Bronchial epithelial cell (primary cell): Measurements from ENCODE around the gene DRD4. TPM values are rescaled to one million over a fixed set of nuclear protein-coding genes. Genes with fewer than 3 reads are reported as not detected.
A peak's percentile ranks its signal among the peaks of the same experiment; 100 is the strongest.

ENCODE experiments used
- DNase-seq: peaks from one replicate; pipeline ENCODE4 v3.0.0-alpha.2; 2010; ENCODE audit warnings: low read depth
- FAIRE-seq: peaks from 2 replicates; lab custom pipeline; 2011; peaks lifted over from hg19 to GRCh38; lab: Jason Lieb, UNC
- H3K27me3 ChIP-seq: 2 replicates; pipeline ENCODE4 v1.5.1; 2011; ENCODE audit warnings: low read length; ENCODE audit not compliant: control insufficient read depth, insufficient read depth
- H3K36me3 ChIP-seq: 2 replicates; pipeline ENCODE4 v1.5.1; 2011; ENCODE audit warnings: low read length; ENCODE audit not compliant: control insufficient read depth, insufficient read depth
- H3K4me3 ChIP-seq: 2 replicates; pipeline ENCODE4 v1.5.1; 2011; ENCODE audit warnings: mild to moderate bottlenecking, low read depth, low read length, control low read depth
- total RNA-seq: library from RNA; depleted of rRNA; stranded (reverse); fragments of >200 nt; gene quantifications from 2 replicates; pipeline ENCODE4 v1.2.1, GENCODE V29; 2014
- TF ChIP-seq, protein P1 (sequence below): IDR thresholded peaks from 2 replicates; pipeline ENCODE4 v1.5.1; 2011; ENCODE audit warnings: mild to moderate bottlenecking, moderate library complexity, low read length, control low read depth, inconsistent platforms; ENCODE audit not compliant: insufficient read depth, severe bottlenecking

Gene DRD4
- total RNA-seq, 1 donor from 2014 or later, result not detected

DNA sequence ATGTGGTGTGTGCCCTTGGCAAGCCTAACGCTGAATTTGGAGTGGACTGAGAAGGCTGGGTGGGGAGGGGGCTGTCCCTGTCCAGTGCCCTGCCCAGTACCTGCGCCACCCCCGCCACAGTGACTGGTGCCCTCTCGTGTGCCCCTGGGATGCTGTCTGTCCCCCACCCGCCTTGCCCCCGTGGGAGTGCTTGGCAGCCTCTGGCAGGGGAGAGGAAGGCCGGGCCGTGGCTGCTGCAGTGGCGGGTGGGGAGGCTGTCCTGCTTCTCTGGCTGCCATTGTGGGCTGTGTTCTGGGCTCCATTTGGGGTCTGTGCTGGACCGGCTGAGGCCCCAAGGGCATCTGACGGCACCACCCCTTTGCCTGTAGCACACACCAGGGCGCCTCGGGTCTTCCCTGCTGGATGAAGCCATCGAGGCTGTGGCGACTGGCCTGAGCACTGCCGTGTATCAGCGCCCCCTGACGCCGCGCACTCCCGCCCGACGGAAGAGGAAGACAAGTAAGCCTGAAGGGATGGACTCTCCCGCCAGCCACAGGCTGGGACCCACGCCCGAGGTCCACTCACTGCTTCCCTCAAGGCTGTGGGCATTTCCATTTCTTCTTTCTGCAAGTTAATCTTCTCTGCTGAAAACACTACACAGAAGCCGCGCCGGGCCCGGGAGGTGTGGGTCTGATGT lies 38.9 kb upstream of the DRD4 start:
- Histone ChIP-seq H3K27me3 (no peaks in the 10 kb centered on the region), H3K36me3 (peaks cover 48% of the 10 kb centered on the region), H3K4me3 (no peak overlapping the region)
- TF ChIP-seq, protein P1, sequence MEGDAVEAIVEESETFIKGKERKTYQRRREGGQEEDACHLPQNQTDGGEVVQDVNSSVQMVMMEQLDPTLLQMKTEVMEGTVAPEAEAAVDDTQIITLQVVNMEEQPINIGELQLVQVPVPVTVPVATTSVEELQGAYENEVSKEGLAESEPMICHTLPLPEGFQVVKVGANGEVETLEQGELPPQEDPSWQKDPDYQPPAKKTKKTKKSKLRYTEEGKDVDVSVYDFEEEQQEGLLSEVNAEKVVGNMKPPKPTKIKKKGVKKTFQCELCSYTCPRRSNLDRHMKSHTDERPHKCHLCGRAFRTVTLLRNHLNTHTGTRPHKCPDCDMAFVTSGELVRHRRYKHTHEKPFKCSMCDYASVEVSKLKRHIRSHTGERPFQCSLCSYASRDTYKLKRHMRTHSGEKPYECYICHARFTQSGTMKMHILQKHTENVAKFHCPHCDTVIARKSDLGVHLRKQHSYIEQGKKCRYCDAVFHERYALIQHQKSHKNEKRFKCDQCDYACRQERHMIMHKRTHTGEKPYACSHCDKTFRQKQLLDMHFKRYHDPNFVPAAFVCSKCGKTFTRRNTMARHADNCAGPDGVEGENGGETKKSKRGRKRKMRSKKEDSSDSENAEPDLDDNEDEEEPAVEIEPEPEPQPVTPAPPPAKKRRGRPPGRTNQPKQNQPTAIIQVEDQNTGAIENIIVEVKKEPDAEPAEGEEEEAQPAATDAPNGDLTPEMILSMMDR, result no peak
- FAIRE-seq (no peak), DNase-seq (no peak)

DNA sequence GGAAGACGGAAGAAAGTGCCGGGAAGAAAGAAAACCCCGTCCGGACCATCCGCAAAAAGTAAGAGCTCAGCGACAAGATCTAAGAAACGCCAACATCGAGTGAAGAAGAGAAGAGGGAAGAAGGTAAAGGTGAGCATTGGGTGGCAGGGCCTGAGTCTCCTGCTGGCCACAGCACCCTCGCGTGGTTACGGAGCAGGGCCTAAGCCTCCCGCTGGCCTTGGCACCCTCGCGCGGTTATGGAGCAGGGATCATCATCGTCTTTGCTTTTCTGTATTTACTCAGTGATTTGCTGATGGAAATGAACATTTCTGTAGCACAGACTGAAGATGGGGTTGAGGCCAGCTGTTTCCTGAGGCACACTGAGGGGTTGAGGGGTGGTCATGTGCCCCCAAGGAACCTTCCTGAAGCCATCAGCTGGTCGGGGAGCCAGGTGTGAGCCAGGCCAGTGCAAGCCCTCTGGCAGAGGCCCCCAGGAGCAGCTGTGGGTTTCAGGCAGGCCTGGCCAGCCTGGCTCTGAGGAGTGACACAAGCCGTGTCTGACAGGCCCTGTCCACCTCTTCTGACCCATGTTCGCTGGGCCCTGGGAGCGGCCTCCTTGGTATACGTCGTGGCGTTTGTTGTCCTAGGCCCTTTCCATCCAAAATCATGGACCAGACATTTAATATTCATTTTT lies 35.4 kb upstream of the DRD4 start:
- Histone ChIP-seq H3K36me3 (peaks cover 48% of the 10 kb centered on the region), H3K4me3 (no peak overlapping the region)
- TF ChIP-seq, protein P1, result no peak

DNA sequence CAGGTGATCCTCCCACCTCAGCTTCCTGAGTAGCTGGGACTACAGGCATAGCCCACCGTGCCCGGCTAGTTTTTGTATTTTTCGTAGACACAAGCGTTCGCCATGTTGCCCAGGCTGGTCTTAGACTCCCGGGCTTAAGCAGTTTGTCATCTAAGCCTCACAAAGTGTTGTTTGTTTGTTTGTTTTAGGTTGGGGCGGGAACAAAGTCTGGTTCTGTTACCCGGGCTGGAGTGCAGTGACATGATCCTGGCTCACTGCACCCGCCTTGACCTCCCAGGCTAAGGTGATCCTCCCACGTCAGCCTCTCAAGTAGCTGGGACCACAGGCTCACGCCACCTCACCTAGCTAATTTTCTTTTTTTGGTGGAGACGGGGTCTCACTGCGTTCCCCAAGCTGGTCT lies 33.9 kb upstream of the DRD4 start:
- peaks cover 46% of the 10 kb centered on the region for H3K36me3 ChIP-seq
- TF ChIP-seq, protein P1, result no peak

More for the DNA sequence above, 35.4 kb upstream of the DRD4 start:
- no peaks in the 10 kb centered on the region for H3K27me3 ChIP-seq
- FAIRE-seq, result peak; percentile 58
- DNase-seq, result no peak

DNA sequence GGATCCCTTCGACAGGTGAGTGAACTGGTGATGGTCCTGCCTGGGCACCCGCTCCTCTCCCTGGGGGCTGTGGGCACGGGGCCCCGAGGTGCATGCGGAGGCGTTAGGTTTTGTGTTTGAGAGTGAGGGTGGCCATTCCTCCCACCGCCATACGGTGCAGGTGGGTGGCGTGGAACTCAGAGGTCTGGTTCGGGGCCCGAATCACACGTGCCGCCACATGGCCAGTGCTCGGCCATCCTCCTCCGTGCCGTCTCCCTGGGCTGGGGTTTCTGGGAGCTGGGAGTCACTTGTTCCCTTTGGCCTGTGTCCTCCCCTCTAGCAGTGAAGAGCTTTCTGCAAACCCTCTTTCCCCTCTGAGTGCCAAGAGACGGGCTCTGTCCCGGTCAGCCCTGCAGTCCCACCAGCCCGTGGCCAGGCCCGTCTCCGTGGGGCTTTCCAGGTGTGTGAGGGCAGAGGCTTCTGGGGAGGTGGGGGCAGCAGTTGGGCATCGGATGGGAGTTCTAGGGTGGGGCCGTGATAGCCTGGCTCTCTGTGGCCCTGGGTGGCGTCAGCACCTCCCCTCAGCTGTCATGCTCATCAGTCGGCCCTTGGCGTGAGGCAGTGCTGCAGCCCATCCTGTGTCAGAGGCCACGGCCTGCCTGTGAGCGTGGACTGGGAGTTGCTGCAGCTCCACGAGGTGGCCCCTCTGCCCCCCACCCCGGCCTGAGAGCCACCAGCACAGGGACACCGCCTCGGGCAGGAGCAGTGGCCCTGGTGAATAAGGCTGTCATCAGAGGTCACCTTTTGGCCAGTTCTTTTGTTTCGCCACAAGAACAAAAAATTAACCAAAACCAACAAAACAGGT lies 31.6 kb upstream of the DRD4 start:
- Histone ChIP-seq H3K4me3 (no peak overlapping the region), H3K27me3 (no peaks in the 10 kb centered on the region), H3K36me3 (peaks cover 57% of the 10 kb centered on the region)
- FAIRE-seq (no peak), DNase-seq (no peak)
- TF ChIP-seq, protein P1, result no peak

More for the DNA sequence above, 33.9 kb upstream of the DRD4 start:
- Histone ChIP-seq H3K27me3 (no peaks in the 10 kb centered on the region), H3K4me3 (no peak overlapping the region)
- no peak for DNase-seq
- FAIRE-seq, result no peak

DNA sequence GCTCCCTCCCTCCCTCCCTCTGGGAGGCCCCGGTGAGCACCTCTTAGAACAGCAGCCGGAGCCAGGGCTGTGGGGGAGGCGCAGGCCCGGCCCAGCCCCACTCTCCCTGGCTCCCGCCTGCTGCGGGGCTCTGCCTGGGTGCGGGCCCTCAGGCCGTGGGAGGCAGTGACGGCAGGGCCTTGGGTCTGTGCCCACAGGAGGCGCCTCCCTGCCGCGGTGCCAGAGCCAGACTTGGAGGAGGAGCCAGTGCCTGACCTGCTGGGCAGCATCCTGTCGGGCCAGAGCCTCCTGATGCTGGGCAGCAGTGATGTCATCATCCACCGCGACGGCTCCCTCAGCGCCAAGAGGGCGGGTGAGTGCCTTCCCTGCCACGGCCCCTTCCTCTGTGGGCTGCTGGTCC lies 30.8 kb upstream of the DRD4 start:
- FAIRE-seq (no peak), DNase-seq (peak; percentile 58)

More for the DNA sequence above, 30.8 kb upstream of the DRD4 start:
- Histone ChIP-seq H3K27me3 (no peaks in the 10 kb centered on the region), H3K4me3 (no peak overlapping the region), H3K36me3 (peaks cover 64% of the 10 kb centered on the region)
- TF ChIP-seq, protein P1, result no peak
